MCF 10A (cell line): ENCODE data around the gene CITED2. TPM values are rescaled to one million over a fixed set of nuclear protein-coding genes. Genes with fewer than 3 reads are reported as not detected.

Experiments
- BruUV-seq: library from RNA; stranded (reverse); fragments of 400-500 nt; replicated peaks from 2 replicates; lab custom pipeline; 2021; lab: Mats Ljungman, UMichigan
- CTCF ChIA-PET: fragments of 300-600 bp; sonication (Branson Sonifier 250); formaldehyde crosslinking; extraction: SDS; loops from one replicate; lab custom pipeline; 2021; ENCODE audit warnings: antibody characterized with exemption, inconsistent platforms; lab: Yijun Ruan, JAX
- POLR2A ChIA-PET: fragments of 300-600, 350-650 bp; sonication (Branson Sonifier 250); formaldehyde crosslinking; extraction: SDS; loops from one replicate; lab custom pipeline; 2020; ENCODE audit warnings: antibody characterized with exemption, inconsistent platforms; lab: Yijun Ruan, JAX
- DNase-seq: peaks from one replicate; pipeline ENCODE4 v3.0.0-alpha.2; 2018; ENCODE audit not compliant: unreplicated experiment
- H3K27ac Mint-ChIP-seq: one replicate; pipeline ENCODE4 v1.8.0; 2022; ENCODE audit warnings: mild to moderate bottlenecking, low read depth, mixed read lengths; ENCODE audit not compliant: unreplicated experiment
- H3K27me3 Mint-ChIP-seq: one replicate; pipeline ENCODE4 v1.8.0; 2022; ENCODE audit warnings: mixed read lengths; ENCODE audit not compliant: insufficient read depth, unreplicated experiment
- H3K36me3 Mint-ChIP-seq: one replicate; pipeline ENCODE4 v1.8.0; 2022; ENCODE audit warnings: mild to moderate bottlenecking, moderate library complexity, mixed read lengths; ENCODE audit not compliant: insufficient read depth, unreplicated experiment
- H3K4me1 Mint-ChIP-seq: one replicate; pipeline ENCODE4 v1.8.0; 2022; ENCODE audit warnings: mixed read lengths; ENCODE audit not compliant: insufficient read depth, unreplicated experiment
- H3K4me3 Mint-ChIP-seq: one replicate; pipeline ENCODE4 v1.8.0; 2022; ENCODE audit warnings: mild to moderate bottlenecking, moderate library complexity, mixed read lengths; ENCODE audit not compliant: unreplicated experiment
- H3K9me3 Mint-ChIP-seq: one replicate; pipeline ENCODE4 v1.8.0; 2022; ENCODE audit warnings: mixed read lengths; ENCODE audit not compliant: unreplicated experiment
- intact Hi-C: fragments of 100-400 bp; cut with micrococcal nuclease; formaldehyde crosslinking; loops from 2 replicates; pipeline ENCODE4 v1.14.1; 2022
- total RNA-seq: library from RNA; stranded (reverse); gene quantifications from 2 replicates; pipeline ENCODE4 v1.2.3, GENCODE V29; 2022
- TF ChIP-seq, protein P1 (sequence below): fragments of 200-600 bp; IDR thresholded peaks from one replicate; pipeline ENCODE4 v1.8.0; 2022; ENCODE audit warnings: antibody characterized with exemption, mild to moderate bottlenecking; ENCODE audit not compliant: unreplicated experiment

Gene CITED2
- total RNA-seq, 1 experiment from 2014 or later: 50.4 TPM

GRCh38 chr6:139388384-139388783 is 13.9 kb upstream of the CITED2 start:
- intact Hi-C loops: no loop called here
- Mint-ChIP-seq H3K27ac (no peak overlapping the region), H3K36me3 (no peaks in the 10 kb centered on the region), H3K4me1 (no peaks in the 10 kb centered on the region), H3K9me3 (no peaks in the 10 kb centered on the region), H3K27me3 (no peaks in the 10 kb centered on the region), H3K4me3 (no peak overlapping the region)
- ChIA-PET POLR2A (no interaction called here), CTCF (no interaction called here)
- no peak for DNase-seq
- TF ChIP-seq, protein P1, sequence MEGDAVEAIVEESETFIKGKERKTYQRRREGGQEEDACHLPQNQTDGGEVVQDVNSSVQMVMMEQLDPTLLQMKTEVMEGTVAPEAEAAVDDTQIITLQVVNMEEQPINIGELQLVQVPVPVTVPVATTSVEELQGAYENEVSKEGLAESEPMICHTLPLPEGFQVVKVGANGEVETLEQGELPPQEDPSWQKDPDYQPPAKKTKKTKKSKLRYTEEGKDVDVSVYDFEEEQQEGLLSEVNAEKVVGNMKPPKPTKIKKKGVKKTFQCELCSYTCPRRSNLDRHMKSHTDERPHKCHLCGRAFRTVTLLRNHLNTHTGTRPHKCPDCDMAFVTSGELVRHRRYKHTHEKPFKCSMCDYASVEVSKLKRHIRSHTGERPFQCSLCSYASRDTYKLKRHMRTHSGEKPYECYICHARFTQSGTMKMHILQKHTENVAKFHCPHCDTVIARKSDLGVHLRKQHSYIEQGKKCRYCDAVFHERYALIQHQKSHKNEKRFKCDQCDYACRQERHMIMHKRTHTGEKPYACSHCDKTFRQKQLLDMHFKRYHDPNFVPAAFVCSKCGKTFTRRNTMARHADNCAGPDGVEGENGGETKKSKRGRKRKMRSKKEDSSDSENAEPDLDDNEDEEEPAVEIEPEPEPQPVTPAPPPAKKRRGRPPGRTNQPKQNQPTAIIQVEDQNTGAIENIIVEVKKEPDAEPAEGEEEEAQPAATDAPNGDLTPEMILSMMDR: no peak
- BruUV-seq: no TSS peak

GRCh38 chr6:139386404-139386803 is 12.0 kb upstream of the CITED2 start:
- intact Hi-C loops: no loop called here
- DNase-seq: no peak
- ChIA-PET POLR2A (interaction anchor here (0.6 kb wide), 1 partner anchor 9 kb away, joined by 3 read pairs; no protein-coding TSS in a partner anchor), CTCF (interaction anchor here (0.6 to 1.0 kb wide), 2 partner anchors 10 to 21 kb away, joined by 3 read pairs; no protein-coding TSS in a partner anchor)
- TF ChIP-seq, protein P1: no peak
- Mint-ChIP-seq H3K27ac (no peak overlapping the region), H3K4me1 (no peaks in the 10 kb centered on the region), H3K4me3 (no peak overlapping the region), H3K27me3 (no peaks in the 10 kb centered on the region), H3K36me3 (no peaks in the 10 kb centered on the region), H3K9me3 (no peaks in the 10 kb centered on the region)
- no TSS peak for BruUV-seq

- Mint-ChIP-seq H3K36me3 (no peaks in the 10 kb centered on the region), H3K27ac (no peak overlapping the region), H3K27me3 (no peaks in the 10 kb centered on the region), H3K4me1 (peaks cover 22% of the 10 kb centered on the region), H3K4me3 (no peak overlapping the region), H3K9me3 (no peaks in the 10 kb centered on the region)
- POLR2A ChIA-PET: interaction anchor here (0.6 to 1.1 kb wide), 3 partner anchors 14 to 584 kb away, joined by 3 to 4 read pairs (median 3); no protein-coding TSS in a partner anchor
- TF ChIP-seq, protein P1: no peak
- CTCF ChIA-PET: interaction anchor here (0.6 to 0.7 kb wide), 2 partner anchors 165 to 1453 kb away, joined by 3 read pairs; no protein-coding TSS in a partner anchor
- DNase-seq: no peak
- intact Hi-C loops: no loop called here
- no TSS peak for BruUV-seq
Observed at GRCh38 chr6:139381216-139381865, 6.9 kb upstream of the CITED2 start.

GRCh38 chr6:139380611-139381010 is 6.2 kb upstream of the CITED2 start:
- Mint-ChIP-seq H3K4me3 (no peak overlapping the region), H3K27ac (no peak overlapping the region), H3K9me3 (no peaks in the 10 kb centered on the region), H3K36me3 (no peaks in the 10 kb centered on the region), H3K4me1 (peaks cover 22% of the 10 kb centered on the region), H3K27me3 (no peaks in the 10 kb centered on the region)
- TF ChIP-seq, protein P1: no peak
- no peak for DNase-seq
- no TSS peak for BruUV-seq
- intact Hi-C loops: no loop called here
- ChIA-PET CTCF (interaction anchor here (0.7 kb wide), 1 partner anchor 1454 kb away, joined by 3 read pairs; no protein-coding TSS in a partner anchor), POLR2A (no interaction called here)
